Bone marrow (tissue), 2 donors: Measurements from ENCODE around the gene DOLPP1.
"Not testable (repeated sequence)": the region's sequence is repeated elsewhere in the genome, so short reads cannot be mapped to it uniquely, and the experiment has no call there.

Source experiments
- DNase-seq, 2 donors: peaks; one replicate each; lab custom pipeline; 2025; lab: John Stamatoyannopoulos, UW

DOLPP1 gene

GRCh38 chr9:129080601-129081387, at the start of gene DOLPP1:
Gene DOLPP1, plus strand, starts transcription at chr9:129081111. Its CDS starts 21 bp downstream, at chr9:129081132.
- DNase-seq = peak; percentile 97 to 100

- DNase-seq = no peak
Measured at GRCh38 chr9:129031514-129031913, 49.4 kb upstream of the DOLPP1 start.

- no peak for DNase-seq
Measured at GRCh38 chr9:129032541-129033159, 48.3 kb upstream of the DOLPP1 start.

GRCh38 chr9:129033216-129033615, 47.7 kb upstream of the DOLPP1 start:
- no peak for DNase-seq

- DNase-seq = not testable (repeated sequence)
Measured at GRCh38 chr9:129035838-129036237, 45.1 kb upstream of the DOLPP1 start.

GRCh38 chr9:129036241-129036922, 44.5 kb upstream of the DOLPP1 start, which contains the start of gene MIGA2:
Gene MIGA2, plus strand, starts transcription at chr9:129036626. Its CDS starts 3,969 bp downstream, at chr9:129040595.
- peak; percentile 92 to 99 for DNase-seq

GRCh38 chr9:129036923-129037766, 43.8 kb upstream of the DOLPP1 start:
- no peak for DNase-seq

GRCh38 chr9:129037767-129038098, 43.2 kb upstream of the DOLPP1 start:
- no peak for DNase-seq

GRCh38 chr9:129038109-129038852, 42.6 kb upstream of the DOLPP1 start:
- no peak for DNase-seq

- DNase-seq = no peak
Measured at GRCh38 chr9:129040113-129040643, 40.7 kb upstream of the DOLPP1 start.

- no peak for DNase-seq
Measured at GRCh38 chr9:129042016-129042415, 38.9 kb upstream of the DOLPP1 start.

GRCh38 chr9:129052592-129052991, 28.3 kb upstream of the DOLPP1 start:
- no peak for DNase-seq

GRCh38 chr9:129053020-129053419, 27.9 kb upstream of the DOLPP1 start:
- DNase-seq = no peak

- no peak for DNase-seq
Measured at GRCh38 chr9:129054163-129054851, 26.6 kb upstream of the DOLPP1 start.

GRCh38 chr9:129058965-129059795, 21.7 kb upstream of the DOLPP1 start:
- DNase-seq = no peak

GRCh38 chr9:129059796-129060785, 20.8 kb upstream of the DOLPP1 start:
- no peak for DNase-seq

GRCh38 chr9:129060991-129061390, 19.9 kb upstream of the DOLPP1 start:
- DNase-seq = no peak

GRCh38 chr9:129063061-129063460, 17.9 kb upstream of the DOLPP1 start:
- DNase-seq = no peak
